Measurements from ENCODE around the gene PCIF1. TPM values are rescaled to one million over a fixed set of nuclear protein-coding genes. Genes with fewer than 3 reads are reported as not detected.
"Not testable (repeated sequence)": the region's sequence is repeated elsewhere in the genome, so short reads cannot be mapped to it uniquely, and the experiment has no call there.

PCIF1 gene
- total RNA-seq, 1 donor from 2014 or later, result 28.6 TPM

DNA sequence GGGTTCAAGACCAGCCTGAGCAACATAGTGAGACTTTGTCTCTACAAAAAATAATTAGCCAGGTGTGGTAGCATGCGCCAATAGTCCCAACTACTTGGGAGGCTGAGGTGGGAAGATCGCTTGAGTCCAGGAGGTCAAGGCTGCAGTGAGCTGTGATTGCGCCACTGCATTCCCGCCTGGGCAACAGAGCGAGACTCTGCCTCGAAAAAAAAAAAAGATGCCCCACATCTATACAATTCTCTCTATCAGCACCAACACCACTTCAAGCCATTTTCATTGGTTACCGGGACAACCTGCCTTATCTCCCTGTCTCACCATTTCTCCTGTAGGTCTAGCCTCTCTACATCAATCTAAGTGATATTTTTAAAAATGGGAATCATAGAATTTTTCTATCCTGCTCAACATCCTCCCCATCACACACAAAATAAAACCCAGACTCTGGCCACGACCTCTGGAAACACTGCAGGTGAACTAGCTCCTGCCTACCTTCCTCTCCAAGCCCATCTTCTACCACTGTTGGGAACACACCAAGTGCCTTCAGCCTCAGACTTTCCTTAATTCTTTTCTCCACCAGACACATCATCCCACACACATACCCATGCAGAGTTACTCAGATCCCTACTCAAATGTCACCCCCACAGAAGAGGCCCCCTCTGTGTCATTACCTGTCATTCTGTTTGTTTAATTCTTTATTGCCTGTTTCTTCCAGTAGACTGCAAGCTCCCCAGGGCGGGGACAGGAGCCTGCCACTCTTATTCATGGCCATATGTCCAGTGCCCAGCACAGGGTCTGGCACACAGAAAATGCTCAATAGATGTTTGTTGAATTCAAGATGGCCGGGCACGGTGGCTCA is 12.9 kb upstream of the PCIF1 start:
- no peak for DNase-seq (ENCODE audit: low spot score)
- Mint-ChIP-seq H3K4me1 (ENCODE audit: low read depth) (peaks cover 5% of the 10 kb centered on the region), H3K9me3 (no peaks in the 10 kb centered on the region), H3K27ac (no peak overlapping the region), H3K4me3 (ENCODE audit: low read depth) (no peak overlapping the region), H3K27me3 (ENCODE audit: low read depth) (peaks cover 35% of the 10 kb centered on the region), H3K36me3 (ENCODE audit: low read depth) (no peaks in the 10 kb centered on the region)
- intact Hi-C loops (cut with micrococcal nuclease), result no loop called here

DNA sequence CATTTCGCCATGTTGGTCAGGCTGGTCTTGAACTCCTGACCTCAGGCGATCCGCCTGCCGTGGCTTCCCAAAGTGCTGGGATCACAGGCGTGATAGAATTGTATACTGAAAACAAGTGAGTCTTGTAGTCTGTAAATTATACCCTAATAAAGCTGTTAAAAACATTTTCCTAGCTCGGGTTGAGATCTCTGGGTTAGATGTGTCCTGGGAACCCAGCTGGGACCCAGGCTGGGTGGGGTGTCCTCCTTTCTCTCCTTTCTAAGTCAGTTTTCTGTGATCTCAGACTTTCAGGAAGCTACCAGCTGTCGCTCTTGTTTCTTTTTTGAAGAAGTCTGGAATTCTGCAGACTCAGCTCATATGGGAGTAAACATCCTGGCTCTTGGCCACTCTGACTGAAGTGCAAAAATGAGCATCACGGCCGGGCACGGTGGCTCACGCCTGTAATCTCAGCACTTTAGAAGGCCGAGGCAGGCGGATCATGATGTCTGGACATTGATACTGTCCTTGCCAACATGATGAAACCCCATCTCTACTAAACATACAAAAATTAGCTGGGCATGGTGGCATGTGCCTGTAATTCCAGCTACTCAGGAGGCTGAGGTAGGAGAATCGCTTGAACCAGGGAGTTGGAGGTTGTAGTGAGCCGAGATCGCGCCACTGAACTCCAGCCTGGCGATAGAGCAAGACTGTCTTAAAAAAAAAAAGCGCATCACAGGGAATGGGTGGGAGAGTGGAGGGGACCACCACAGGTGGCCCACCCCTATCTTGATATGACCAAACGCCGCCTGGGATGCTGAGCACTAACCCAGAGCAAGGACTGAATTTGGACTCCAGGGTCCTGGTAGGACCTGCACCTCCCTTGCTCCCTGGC is 9.9 kb upstream of the PCIF1 start:
- DNase-seq (ENCODE audit: low spot score), result no peak
- intact Hi-C loops (cut with micrococcal nuclease), result no loop called here
- Mint-ChIP-seq H3K36me3 (ENCODE audit: low read depth) (no peaks in the 10 kb centered on the region), H3K9me3 (no peaks in the 10 kb centered on the region), H3K4me3 (ENCODE audit: low read depth) (no peak overlapping the region), H3K4me1 (ENCODE audit: low read depth) (peaks cover 5% of the 10 kb centered on the region), H3K27me3 (ENCODE audit: low read depth) (peaks cover 26% of the 10 kb centered on the region), H3K27ac (no peak overlapping the region)

DNA sequence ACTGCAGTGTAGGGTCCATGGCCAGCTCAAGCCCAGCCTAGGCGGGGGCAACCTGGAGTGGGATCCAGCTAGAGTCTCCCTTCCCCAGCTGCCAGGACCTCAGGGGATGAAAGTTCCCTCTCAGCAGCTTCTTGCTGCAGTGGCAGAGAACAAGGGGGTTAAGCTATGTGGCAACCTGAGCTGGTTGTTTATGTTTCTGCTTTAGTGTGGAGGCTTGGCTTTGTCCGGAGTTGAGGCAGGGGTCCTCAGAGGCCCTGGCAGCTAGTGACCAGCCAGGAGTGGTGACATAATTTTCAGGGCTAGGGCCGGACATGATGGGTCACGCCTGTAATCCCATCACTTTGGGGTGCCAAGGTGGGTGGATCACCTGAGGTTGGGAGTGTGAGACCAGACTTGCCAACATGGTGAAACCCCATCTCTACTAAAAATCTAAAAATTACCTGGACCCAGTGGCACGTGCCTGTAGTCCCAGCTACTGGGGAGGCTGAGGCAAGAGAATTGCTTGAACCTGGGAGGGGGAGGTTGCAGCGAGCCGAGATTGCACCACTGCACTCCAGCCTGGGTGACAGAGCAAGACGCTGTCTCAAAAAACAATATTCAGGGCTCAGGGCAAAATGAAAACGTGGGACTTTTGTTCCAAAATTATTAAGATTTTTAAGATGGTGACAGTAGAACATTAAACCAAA is 8.5 kb upstream of the PCIF1 start:
- intact Hi-C loops (cut with micrococcal nuclease), result no loop called here
- no peak overlapping the region for H3K4me3 Mint-ChIP-seq (ENCODE audit: low read depth)
- DNase-seq (ENCODE audit: low spot score), result no peak
- peaks cover 5% of the 10 kb centered on the region for H3K4me1 Mint-ChIP-seq (ENCODE audit: low read depth)
- H3K27ac Mint-ChIP-seq, result no peak overlapping the region
- peaks cover 18% of the 10 kb centered on the region for H3K27me3 Mint-ChIP-seq (ENCODE audit: low read depth)
- no peaks in the 10 kb centered on the region for H3K9me3 Mint-ChIP-seq
- H3K36me3 Mint-ChIP-seq (ENCODE audit: low read depth), result no peaks in the 10 kb centered on the region

DNA sequence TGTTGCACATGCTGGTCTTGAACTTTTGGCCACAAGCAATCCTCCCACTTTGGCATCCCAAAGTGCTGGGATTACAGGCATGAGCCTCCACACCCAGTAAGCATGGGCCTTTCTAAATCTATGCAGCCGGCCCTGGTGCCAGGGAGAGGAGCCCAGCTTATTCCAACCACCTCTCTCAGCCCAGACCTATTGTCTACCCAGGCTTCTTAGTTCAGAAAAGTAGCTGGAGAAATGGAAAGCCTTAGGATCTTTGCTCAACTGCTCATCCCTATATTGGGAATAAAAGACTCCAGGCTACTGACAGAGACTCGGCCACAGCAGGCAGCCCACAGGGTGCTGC is 7.8 kb upstream of the PCIF1 start:
- Mint-ChIP-seq H3K27me3 (ENCODE audit: low read depth) (peaks cover 12% of the 10 kb centered on the region), H3K4me1 (ENCODE audit: low read depth) (peaks cover 2% of the 10 kb centered on the region), H3K36me3 (ENCODE audit: low read depth) (no peaks in the 10 kb centered on the region), H3K27ac (no peak overlapping the region), H3K9me3 (no peaks in the 10 kb centered on the region), H3K4me3 (ENCODE audit: low read depth) (no peak overlapping the region)
- intact Hi-C loops (cut with micrococcal nuclease), result no loop called here
- DNase-seq (ENCODE audit: low spot score), result no peak

DNA sequence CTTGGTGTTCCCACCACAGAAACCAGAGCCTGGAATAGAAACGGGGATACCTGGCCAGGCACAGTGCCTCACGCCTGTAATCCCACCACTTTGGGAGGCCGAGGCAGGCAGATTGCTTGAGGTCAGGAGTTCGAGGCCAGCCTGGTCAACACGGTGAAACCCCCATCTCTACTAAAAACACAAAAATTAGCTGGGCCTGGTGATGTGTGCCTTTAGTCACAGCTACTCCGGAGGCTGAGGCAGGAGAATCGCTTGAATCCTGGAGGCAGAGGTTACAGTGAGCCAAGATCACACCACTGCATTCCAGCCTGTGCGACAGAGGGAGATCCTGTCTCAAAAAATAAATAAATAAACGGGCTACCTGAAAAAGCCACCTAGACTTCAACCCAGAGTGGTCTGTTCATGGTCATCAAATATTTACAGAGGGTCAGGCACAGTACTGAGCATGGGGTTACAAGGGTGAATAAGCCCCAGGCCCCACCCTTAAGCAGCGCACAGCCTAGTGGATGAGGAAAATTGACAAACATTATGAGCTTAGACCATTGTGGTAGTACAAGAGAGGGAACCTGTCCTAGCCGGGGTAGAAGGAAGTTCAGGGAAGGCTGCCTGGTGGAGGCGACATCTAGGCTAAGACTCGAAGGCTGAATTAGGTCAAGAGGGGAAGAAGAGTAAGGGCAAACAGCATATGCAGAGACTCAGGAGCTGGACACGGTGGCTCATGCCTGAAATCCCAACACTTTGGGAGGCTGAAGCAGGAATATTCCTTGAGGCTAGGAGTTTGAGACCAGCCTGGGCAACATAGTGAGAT is 7.2 kb upstream of the PCIF1 start:
- Mint-ChIP-seq H3K4me3 (ENCODE audit: low read depth) (no peak overlapping the region), H3K9me3 (no peaks in the 10 kb centered on the region), H3K4me1 (ENCODE audit: low read depth) (no peaks in the 10 kb centered on the region), H3K27ac (no peak overlapping the region), H3K36me3 (ENCODE audit: low read depth) (no peaks in the 10 kb centered on the region), H3K27me3 (ENCODE audit: low read depth) (peaks cover 10% of the 10 kb centered on the region)
- intact Hi-C loops (cut with micrococcal nuclease), result no loop called here
- DNase-seq (ENCODE audit: low spot score), result no peak

DNA sequence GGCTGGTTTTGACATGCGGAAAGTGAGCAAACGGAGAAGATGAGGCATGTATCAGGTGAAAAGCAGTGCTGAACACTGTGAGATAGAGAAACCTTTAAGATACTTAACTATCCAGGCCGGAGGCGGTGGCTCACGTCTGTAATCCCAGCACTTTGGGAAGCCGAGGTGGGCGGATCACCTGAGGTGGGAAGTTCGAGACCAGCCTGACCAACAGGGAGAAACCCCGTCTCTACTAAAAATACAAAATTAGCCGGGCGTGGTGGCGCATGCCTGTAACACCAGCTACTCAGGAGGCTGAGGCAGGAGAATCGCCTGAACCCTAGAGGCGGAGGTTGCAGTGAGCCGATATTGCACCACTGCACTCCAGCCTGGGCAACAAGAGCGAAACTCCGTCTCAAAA is 2.8 kb upstream of the PCIF1 start:
- H3K4me3 Mint-ChIP-seq (ENCODE audit: low read depth); H3K9me3 Mint-ChIP-seq; H3K36me3 Mint-ChIP-seq (ENCODE audit: low read depth): not testable (repeated sequence)

DNA sequence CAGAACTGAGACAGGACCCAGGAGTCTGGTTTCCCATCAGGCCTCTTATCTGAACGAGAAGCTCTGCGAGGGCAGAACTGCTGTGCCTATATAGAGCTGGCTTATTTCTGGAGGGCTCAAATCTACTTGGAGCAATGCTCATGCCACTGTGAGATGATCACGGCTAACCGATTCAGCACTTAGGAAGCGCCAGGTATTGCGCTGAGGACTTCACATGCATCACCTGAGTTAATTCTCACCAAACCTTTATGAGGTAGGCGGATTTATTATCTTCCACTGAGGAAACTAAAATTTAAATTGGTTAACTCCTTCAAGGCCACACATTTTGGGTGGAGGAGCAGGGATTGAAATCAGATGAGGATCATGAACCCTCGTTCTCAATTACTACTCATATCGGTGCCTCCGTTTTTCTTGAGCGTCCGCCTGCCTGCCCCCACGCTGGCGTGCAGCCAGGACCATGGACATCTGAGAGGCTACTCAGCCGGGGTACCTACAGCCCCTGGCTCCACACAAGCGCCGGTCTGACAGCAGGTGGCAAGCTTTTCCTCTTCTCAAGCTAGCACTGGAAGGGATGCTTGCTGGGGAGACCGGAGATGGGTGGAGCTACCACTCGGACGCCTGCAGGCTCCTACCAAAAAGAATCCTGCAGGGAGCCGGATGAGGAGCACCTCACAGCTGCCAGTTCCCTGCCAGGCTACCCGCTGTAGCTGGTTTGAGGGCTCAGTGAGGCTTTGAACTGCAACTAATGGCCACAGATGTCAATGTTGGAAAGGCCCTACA is 1.0 kb upstream of the PCIF1 start:
- Mint-ChIP-seq H3K27me3 (ENCODE audit: low read depth) (no peaks in the 10 kb centered on the region), H3K4me3 (ENCODE audit: low read depth) (peak overlapping the region; percentile 91), H3K4me1 (ENCODE audit: low read depth) (peaks cover 21% of the 10 kb centered on the region), H3K36me3 (ENCODE audit: low read depth) (peaks cover 18% of the 10 kb centered on the region), H3K27ac (peak overlapping the region; percentile 94), H3K9me3 (no peaks in the 10 kb centered on the region)
- intact Hi-C loops (cut with micrococcal nuclease), result loop anchor here (1.0 to 2.0 kb wide), 2 partner anchors 43 to 76 kb away; partner anchors contain the start of genes ACOT8, CTSA, NEURL2 and ZSWIM3
- peak; percentile 62 for DNase-seq (ENCODE audit: low spot score)

More for the DNA sequence above, 2.8 kb upstream of the PCIF1 start:
- H3K4me1 Mint-ChIP-seq (ENCODE audit: low read depth); H3K27ac Mint-ChIP-seq; H3K27me3 Mint-ChIP-seq (ENCODE audit: low read depth); intact Hi-C loops (cut with micrococcal nuclease); DNase-seq (ENCODE audit: low spot score): not testable (repeated sequence)

DNA sequence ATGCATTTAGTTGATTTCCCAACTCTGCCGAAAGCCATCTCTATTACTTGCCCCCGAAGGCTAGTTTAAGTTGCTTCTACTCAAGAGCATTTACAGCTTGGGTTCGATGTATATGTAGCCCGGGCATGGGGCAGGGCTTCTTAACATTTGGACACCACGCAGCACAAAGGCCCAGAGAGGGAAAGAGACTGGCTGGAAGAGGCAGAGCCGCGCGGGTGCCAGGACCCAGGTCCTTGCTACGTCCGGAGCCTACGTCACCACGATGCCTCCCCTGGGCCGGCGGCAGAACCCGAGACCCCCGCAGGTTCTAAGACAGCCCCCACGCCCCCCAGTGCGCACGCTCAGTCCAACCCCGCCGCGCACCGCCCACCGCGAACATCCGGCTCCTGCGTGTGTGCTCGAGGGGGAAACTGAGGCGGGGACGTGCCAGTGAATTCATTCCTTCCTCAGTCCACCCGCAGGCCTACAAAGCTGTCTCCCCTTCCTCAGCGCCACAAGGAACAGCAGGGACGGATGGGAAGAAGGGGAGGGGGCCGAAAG is 367 bp upstream of the PCIF1 start:
- peaks cover 25% of the 10 kb centered on the region for H3K36me3 Mint-ChIP-seq (ENCODE audit: low read depth)
- peak overlapping the region; percentile 91 for H3K4me3 Mint-ChIP-seq (ENCODE audit: low read depth)
- H3K27me3 Mint-ChIP-seq (ENCODE audit: low read depth), result no peaks in the 10 kb centered on the region
- no peak for DNase-seq (ENCODE audit: low spot score)
- peak overlapping the region; percentile 94 for H3K27ac Mint-ChIP-seq
- no peaks in the 10 kb centered on the region for H3K9me3 Mint-ChIP-seq
- peaks cover 22% of the 10 kb centered on the region for H3K4me1 Mint-ChIP-seq (ENCODE audit: low read depth)
- intact Hi-C loops (cut with micrococcal nuclease), result loop anchor here (1.0 to 2.0 kb wide), 2 partner anchors 43 to 77 kb away; partner anchors contain the start of genes ACOT8, CTSA, NEURL2 and ZSWIM3

DNA sequence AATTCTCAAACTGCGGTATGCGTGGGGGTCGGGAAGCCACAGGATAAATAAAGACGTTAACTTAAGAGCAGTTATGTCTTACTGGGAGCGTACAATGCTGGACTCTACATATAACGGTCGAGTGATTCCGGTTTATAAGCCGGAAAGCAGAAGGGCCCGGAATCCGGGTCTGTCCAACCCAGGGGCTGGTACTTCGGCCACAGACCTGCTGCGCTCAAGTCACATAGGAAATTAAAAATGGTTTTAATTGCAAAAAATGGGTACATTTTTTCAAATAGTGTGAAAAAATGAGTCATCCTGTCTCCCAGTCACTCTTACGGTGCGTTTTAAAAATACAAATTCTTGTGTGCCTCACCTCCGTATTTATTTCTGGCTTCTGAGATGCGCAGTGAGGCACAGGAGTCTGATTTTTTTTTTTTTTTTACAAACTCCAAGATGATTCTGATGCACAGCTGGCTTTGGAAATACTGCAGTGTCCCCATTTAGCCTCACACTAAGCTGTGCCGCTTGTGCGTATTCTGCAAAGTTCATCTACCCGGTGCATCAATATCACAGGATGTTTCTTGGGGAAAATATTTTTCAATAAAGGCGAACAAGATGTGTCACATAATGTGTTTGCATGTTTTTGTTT is 1.0 kb downstream of the PCIF1 start:
- H3K9me3 Mint-ChIP-seq, result no peaks in the 10 kb centered on the region
- no peak for DNase-seq (ENCODE audit: low spot score)
- peak overlapping the region; percentile 91 for H3K27ac Mint-ChIP-seq
- no peaks in the 10 kb centered on the region for H3K27me3 Mint-ChIP-seq (ENCODE audit: low read depth)
- intact Hi-C loops (cut with micrococcal nuclease), result loop anchor here (1.0 to 2.0 kb wide), 5 partner anchors 24 to 143 kb away; partner anchors contain the start of genes CTSA, NEURL2, UBE2C and ZNF335
- H3K36me3 Mint-ChIP-seq (ENCODE audit: low read depth), result peaks cover 37% of the 10 kb centered on the region
- H3K4me3 Mint-ChIP-seq (ENCODE audit: low read depth), result peak overlapping the region; percentile 92
- H3K4me1 Mint-ChIP-seq (ENCODE audit: low read depth), result peaks cover 25% of the 10 kb centered on the region

DNA sequence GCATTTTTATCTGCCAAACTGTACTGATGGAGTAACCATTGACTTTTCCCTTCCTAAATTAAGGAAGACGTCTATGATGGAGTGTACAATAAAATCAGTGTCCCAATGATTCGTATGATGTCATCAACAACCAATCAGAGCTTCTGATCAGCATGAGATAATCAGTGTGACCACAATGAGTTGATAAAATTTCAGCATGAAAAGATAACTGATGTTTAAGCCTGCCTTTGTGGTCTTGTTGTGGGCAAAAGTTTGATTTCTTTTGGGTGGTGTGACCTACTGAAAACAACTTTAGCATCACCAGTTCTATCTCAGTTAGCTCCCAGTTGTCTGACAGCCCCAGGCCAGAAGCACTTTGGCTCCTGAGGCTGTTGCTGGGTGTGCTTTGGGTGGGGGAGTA is 3.3 kb downstream of the PCIF1 start:
- peaks cover 25% of the 10 kb centered on the region for H3K4me1 Mint-ChIP-seq (ENCODE audit: low read depth)
- no peaks in the 10 kb centered on the region for H3K9me3 Mint-ChIP-seq
- intact Hi-C loops (cut with micrococcal nuclease), result no loop called here
- no peak for DNase-seq (ENCODE audit: low spot score)
- peak overlapping the region; percentile 57 for H3K4me3 Mint-ChIP-seq (ENCODE audit: low read depth)
- peak overlapping the region; percentile 68 for H3K27ac Mint-ChIP-seq
- H3K36me3 Mint-ChIP-seq (ENCODE audit: low read depth), result peaks cover 40% of the 10 kb centered on the region
- no peaks in the 10 kb centered on the region for H3K27me3 Mint-ChIP-seq (ENCODE audit: low read depth)
